Epithelial cell of alveolus of lung (primary cell): ENCODE measurements around the gene RPS6KA6. TPM values are rescaled to one million over a fixed set of nuclear protein-coding genes. Genes with fewer than 3 reads are reported as not detected.

Source experiments
- total RNA-seq: library from RNA; depleted of rRNA; stranded (reverse); fragments of >200 nt; gene quantifications from 2 replicates; pipeline ENCODE4 v1.2.1, GENCODE V29; 2015

Gene RPS6KA6
- total RNA-seq: 0.64 and 2.6 TPM in 2 replicates

GRCh38 chrX:84187533-84188319, at the start of gene RPS6KA6:
Gene RPS6KA6, minus strand, starts transcription at chrX:84188199. Its CDS starts 300 bp downstream, at chrX:84187899.

